ENCODE measurements around the gene KCNK16.

GRCh38 chr6:39333644-39334438 lies 11.3 kb upstream of the KCNK16 start:
- TF ChIP-seq CTCF (IDR thresholded peaks at IDR 0.05 in 8 of 11, conservative IDR thresholded peaks at IDR 0.05 in 3 of 11) (no peak), POLR2AphosphoS5 (IDR thresholded peaks at IDR 0.05) (no peak), POLR2A (IDR thresholded peaks at IDR 0.05) (no peak)
